ENCODE results near the gene SIPA1L3. TPM values are rescaled to one million over a fixed set of nuclear protein-coding genes. Genes with fewer than 3 reads are reported as not detected.
"Not testable (repeated sequence)": the region's sequence is repeated elsewhere in the genome, so short reads cannot be mapped to it uniquely, and the experiment has no call there.

Gene SIPA1L3
- total and polyA plus RNA-seq, 12 donors: 2.8 to 24.2 (median 12.3) TPM

DNA sequence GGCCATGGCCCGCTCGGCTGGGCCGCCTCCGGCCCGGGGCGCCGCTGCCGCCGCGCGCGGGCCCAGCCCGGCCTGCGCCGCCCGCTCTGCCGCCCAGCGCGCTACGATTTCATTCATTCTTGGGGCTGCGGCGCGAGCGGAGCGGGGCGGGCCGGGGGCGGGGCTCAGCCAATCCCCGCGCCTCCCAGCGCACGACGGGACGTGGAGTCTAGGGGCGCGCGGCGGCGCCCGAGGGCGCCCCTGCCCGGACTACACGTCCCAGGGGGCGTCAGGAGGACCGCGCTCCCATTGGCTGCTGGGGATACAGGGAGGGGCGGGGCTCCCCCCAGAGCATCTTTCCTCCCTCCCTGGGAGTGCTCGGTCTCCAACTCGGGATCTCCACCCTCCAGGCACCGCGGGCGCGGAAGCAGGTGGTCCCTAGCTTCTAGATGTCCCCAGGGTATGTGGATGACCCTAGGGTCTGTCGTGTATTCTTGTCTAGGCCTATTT, 322.6 kb downstream of the SIPA1L3 start:
- intact Hi-C loops (cut with DNase I): loop anchor here in 9 of 10 donors (5.0 to 10.0 kb wide), 6 partner anchors 85 to 335 kb away; partner anchors contain the start of genes SIPA1L3 (in 3 of the 9) and WDR87 (in 3 of the 9)
- Histone ChIP-seq H3K4me3 (peak overlapping the region in 7 of 10 donors; percentile 21 to 42 (median 37)), H3K4me1 (peaks cover 3 to 17% (median 13%) of the 10 kb centered on the region in 9 donors), H3K27ac (no peak overlapping the region), H3K36me3 (no peaks in the 10 kb centered on the region), H3K9me3 (no peaks in the 10 kb centered on the region), H3K27me3 (peaks cover 0 to 79% (median 57%) of the 10 kb centered on the region in 7 donors)
- DNase-seq (peak; percentile 52 to 68), ATAC-seq (peak; percentile 85 to 92 (median 86))
- TF ChIP-seq, protein P1, sequence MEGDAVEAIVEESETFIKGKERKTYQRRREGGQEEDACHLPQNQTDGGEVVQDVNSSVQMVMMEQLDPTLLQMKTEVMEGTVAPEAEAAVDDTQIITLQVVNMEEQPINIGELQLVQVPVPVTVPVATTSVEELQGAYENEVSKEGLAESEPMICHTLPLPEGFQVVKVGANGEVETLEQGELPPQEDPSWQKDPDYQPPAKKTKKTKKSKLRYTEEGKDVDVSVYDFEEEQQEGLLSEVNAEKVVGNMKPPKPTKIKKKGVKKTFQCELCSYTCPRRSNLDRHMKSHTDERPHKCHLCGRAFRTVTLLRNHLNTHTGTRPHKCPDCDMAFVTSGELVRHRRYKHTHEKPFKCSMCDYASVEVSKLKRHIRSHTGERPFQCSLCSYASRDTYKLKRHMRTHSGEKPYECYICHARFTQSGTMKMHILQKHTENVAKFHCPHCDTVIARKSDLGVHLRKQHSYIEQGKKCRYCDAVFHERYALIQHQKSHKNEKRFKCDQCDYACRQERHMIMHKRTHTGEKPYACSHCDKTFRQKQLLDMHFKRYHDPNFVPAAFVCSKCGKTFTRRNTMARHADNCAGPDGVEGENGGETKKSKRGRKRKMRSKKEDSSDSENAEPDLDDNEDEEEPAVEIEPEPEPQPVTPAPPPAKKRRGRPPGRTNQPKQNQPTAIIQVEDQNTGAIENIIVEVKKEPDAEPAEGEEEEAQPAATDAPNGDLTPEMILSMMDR (IDR thresholded peaks at IDR 0.05): peak in 1 of 9 donors; percentile 4
- 1% methylated on average over 53 to 54 of the region's 54 CpGs for WGBS, 2 donors

DNA sequence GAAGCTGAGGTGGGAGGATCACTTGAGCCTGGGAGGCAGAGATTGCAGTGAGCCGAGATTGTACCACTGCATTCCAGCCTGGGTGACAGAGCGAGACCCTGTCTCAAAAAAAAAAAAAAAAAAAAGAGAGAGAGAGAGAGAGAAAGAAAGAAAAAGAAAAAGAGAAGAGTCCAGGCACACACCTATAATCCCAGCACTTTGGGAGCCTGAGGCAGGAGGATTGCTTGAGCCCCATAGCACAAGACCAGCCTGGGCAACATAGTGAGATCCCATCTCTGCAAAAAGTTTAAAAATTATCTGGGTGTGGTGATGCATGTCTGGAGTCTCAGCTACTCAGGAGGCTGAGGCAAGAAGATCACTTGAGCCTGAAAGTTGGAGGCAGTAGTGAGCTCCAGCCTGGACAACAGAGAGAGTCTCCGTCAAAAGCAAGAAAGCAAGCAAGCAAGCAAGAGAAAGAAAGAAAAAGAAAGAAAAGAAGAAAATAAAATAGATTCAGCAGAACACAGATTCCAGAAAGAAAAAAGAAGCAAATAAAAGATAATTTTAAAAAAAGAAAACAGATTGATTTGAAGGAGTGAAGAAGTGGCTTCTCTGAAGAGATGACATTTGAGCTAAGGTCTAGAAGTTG, 323.6 kb downstream of the SIPA1L3 start:
- peaks cover 0 to 69% (median 47%) of the 10 kb centered on the region in 7 donors for H3K27me3 ChIP-seq
- not testable (repeated sequence) for ATAC-seq, H3K4me3 ChIP-seq, DNase-seq, H3K27ac ChIP-seq, H3K9me3 ChIP-seq, H3K36me3 ChIP-seq
- WGBS, 2 donors: 47 to 66% methylated on average over 3 of the region's 3 CpGs
- intact Hi-C loops (cut with DNase I): loop anchor here in 6 of 10 donors (5.0 to 10.0 kb wide), 5 partner anchors 88 to 336 kb away; partner anchors contain the start of genes SIPA1L3 (in 1 of the 6) and WDR87 (in 1 of the 6)
- peaks cover 3 to 17% (median 13%) of the 10 kb centered on the region in 9 donors for H3K4me1 ChIP-seq

DNA sequence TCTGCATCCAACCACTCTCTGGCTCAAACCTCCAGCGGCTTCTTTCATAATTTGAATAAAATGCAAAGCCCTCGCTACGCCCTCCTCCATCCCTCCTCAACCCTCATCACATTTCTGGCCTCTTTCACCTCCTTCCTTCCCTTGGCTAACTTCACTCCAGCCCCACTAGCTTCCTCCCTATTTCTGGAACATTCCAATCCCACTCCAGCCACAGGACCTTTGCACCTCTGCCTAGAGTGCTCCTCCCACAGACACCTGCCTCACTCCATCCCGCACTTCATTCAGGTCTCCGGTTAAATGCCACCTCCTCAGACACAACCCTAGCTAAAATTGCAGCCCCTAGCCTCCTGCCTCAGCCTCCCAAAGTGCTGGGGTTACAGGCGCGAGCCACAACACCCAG, 324.9 kb downstream of the SIPA1L3 start:
- Histone ChIP-seq H3K36me3 (no peaks in the 10 kb centered on the region), H3K27me3 (peaks cover 0 to 58% (median 44%) of the 10 kb centered on the region in 7 donors), H3K9me3 (no peaks in the 10 kb centered on the region), H3K4me1 (peaks cover 3 to 17% (median 13%) of the 10 kb centered on the region in 9 donors), H3K27ac (no peak overlapping the region), H3K4me3 (no peak overlapping the region)
- no peak for DNase-seq
- TF ChIP-seq, protein P1 (IDR thresholded peaks at IDR 0.05): no peak
- WGBS, 2 donors: 90 to 91% methylated on average over 7 of the region's 7 CpGs
- intact Hi-C loops (cut with DNase I): loop anchor here in 6 of 10 donors (5.0 to 10.0 kb wide), 5 partner anchors 90 to 337 kb away; partner anchors contain the start of genes SIPA1L3 (in 1 of the 6) and WDR87 (in 1 of the 6)
- ATAC-seq: no peak

DNA sequence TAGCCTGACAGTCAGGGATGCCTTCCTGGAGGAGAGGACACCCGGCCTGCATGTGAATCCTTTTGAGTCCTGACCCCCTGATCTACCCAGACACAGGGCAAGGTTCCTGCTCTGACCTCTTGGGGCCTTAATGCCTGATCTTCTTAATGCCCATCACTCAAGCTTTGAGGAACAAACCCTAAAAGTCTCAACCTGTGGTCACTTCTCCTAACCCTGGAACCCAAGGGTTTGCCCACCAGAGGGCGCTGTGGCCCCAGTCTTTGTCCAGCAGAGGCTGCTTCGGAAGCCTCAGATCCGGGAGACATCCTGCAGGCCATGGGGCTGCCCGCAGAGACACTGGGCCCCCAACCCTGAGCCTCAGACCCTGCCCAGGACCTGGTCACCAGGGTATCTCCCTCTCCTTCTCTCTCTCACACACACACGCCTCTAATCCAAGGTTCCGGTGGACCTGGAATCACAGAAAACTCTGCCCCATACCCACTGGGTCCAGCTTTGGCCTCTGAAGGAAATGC, 326.8 kb downstream of the SIPA1L3 start:
- 25 to 26% methylated on average over 7 of the region's 7 CpGs for WGBS, 2 donors
- Histone ChIP-seq H3K9me3 (no peaks in the 10 kb centered on the region), H3K27ac (no peak overlapping the region), H3K4me1 (peaks cover 3 to 6% (median 5%) of the 10 kb centered on the region in 9 donors), H3K36me3 (no peaks in the 10 kb centered on the region), H3K4me3 (no peak overlapping the region), H3K27me3 (peaks cover 0 to 39% (median 25%) of the 10 kb centered on the region in 7 donors)
- intact Hi-C loops (cut with DNase I): loop anchor here in 6 of 10 donors (5.0 to 10.0 kb wide), 5 partner anchors 91 to 339 kb away; partner anchors contain the start of genes SIPA1L3 (in 1 of the 6) and WDR87 (in 1 of the 6)
- ATAC-seq: peak; percentile 57 to 87 (median 76)
- peak; percentile 78 to 87 for DNase-seq
- TF ChIP-seq, protein P1 (IDR thresholded peaks at IDR 0.05): peak; percentile 78 to 89 (median 84)
